HCT116 (cell line): ENCODE measurements around the gene IL1R1. TPM values are rescaled to one million over a fixed set of nuclear protein-coding genes. Genes with fewer than 3 reads are reported as not detected.

Source experiments
- ATAC-seq: fragments of 200-7000 bp; cut with Tn5 transposase; 2 replicates; pipeline ENCODE4 v1.9.1; 2020; ENCODE audit warnings: mild to moderate bottlenecking, moderate library complexity
- BruUV-seq: library from RNA; stranded (reverse); fragments of 400-500 nt; replicated peaks from 2 replicates; lab custom pipeline; 2021; lab: Mats Ljungman, UMichigan
- CTCF ChIA-PET: fragments of 300-600 bp; sonication (Branson Sonifier 250); formaldehyde crosslinking; loops from one replicate; lab custom pipeline; 2021; ENCODE audit warnings: antibody characterized with exemption; lab: Charles Lee
- POLR2A ChIA-PET: fragments of 300-600, 350-600 bp; sonication (Branson Sonifier 250); formaldehyde crosslinking; loops from one replicate; lab custom pipeline; 2021; ENCODE audit warnings: antibody characterized with exemption; lab: Charles Lee
- RAD21 ChIA-PET, 2 experiments: fragments of 300-600 bp; sonication (Branson Sonifier 250); formaldehyde crosslinking; loops; one replicate each; lab custom pipeline; 2023; ENCODE audit warnings: low total read pairs in 2 of 2; ENCODE audit not compliant: uncharacterized antibody in 2 of 2, unreplicated experiment in 2 of 2, low non-redundant PET in 1 of 2; lab: Charles Lee
- DNase-seq: peaks from one replicate; pipeline ENCODE4 v3.0.0-alpha.2; 2010; ENCODE audit warnings: low read depth, low spot score
- H2AFZ ChIP-seq: fragments of 200-600 bp; shearing (Covaris generic), sonication (generic); 2 replicates; pipeline ENCODE4 v1.6.1; 2017; ENCODE audit warnings: low read depth, mixed run types, mixed read lengths, antibody characterized with exemption, low read length; ENCODE audit not compliant: poor library complexity, severe bottlenecking
- H3K27ac ChIP-seq: 2 replicates; pipeline ENCODE4 v1.5.1; 2012; ENCODE audit warnings: low read depth, low read length
- H3K27me3 ChIP-seq: fragments of 200-600 bp; sonication (generic); 2 replicates; pipeline ENCODE4 v1.6.1; 2016; ENCODE audit warnings: mixed run types, low read length, mixed read lengths; ENCODE audit not compliant: insufficient read depth
- H3K36me3 ChIP-seq, 2 experiments: fragments of 200-500 bp in 1 of 2; fragments of 200-600 bp in 1 of 2; sonication (Bioruptor generic) in 1 of 2; sonication (generic) in 1 of 2; 2 replicates each; pipeline versions ENCODE4 v1.5.1 to v1.6.1; 2014 to 2016; ENCODE audit warnings: low read length in 2 of 2, inconsistent platforms in 1 of 2, mixed read lengths in 1 of 2, mixed run types in 1 of 2; ENCODE audit not compliant: insufficient read depth in 2 of 2, control insufficient read depth in 1 of 2
- H3K4me1 ChIP-seq, 2 experiments: fragments of 200-600 bp in 1 of 2; sonication (generic) in 1 of 2; 2 replicates each; pipeline versions ENCODE4 v1.5.1 to v1.6.1; 2012 to 2017; ENCODE audit warnings: low read length in 2 of 2, inconsistent platforms in 1 of 2, mild to moderate bottlenecking in 1 of 2, mixed read lengths in 1 of 2, mixed run types in 1 of 2, moderate library complexity in 1 of 2; ENCODE audit not compliant: insufficient read depth in 2 of 2, control insufficient read depth in 1 of 2
- H3K4me2 ChIP-seq: fragments of 200-600 bp; sonication (generic); 2 replicates; pipeline ENCODE4 v1.6.1; 2017; ENCODE audit warnings: mixed run types, low read length, mixed read lengths
- H3K4me3 ChIP-seq, 2 experiments: fragments of 200-600 bp in 1 of 2; sonication (generic) in 1 of 2; replicated peaks in 1 of 2; 2 replicates each; pipeline ENCODE4 v1.5.1; 2011 to 2016; ENCODE audit warnings: low read length in 2 of 2, control low read depth in 1 of 2, low read depth in 1 of 2, mild to moderate bottlenecking in 1 of 2, mixed read lengths in 1 of 2, mixed run types in 1 of 2
- H3K79me2 ChIP-seq: fragments of 200-600 bp; sonication (generic); 2 replicates; pipeline ENCODE4 v1.6.1; 2017; ENCODE audit warnings: mild to moderate bottlenecking, mixed run types, low read length, moderate library complexity, mixed read lengths; ENCODE audit not compliant: insufficient read depth
- H3K9ac ChIP-seq: fragments of 200-600 bp; sonication (generic); 2 replicates; pipeline ENCODE4 v1.6.1; 2016; ENCODE audit warnings: low read length, mixed read lengths
- H3K9me2 ChIP-seq: fragments of 200-600 bp; sonication (generic), shearing (Covaris generic); 2 replicates; pipeline ENCODE4 v1.6.1; 2017; ENCODE audit warnings: mixed run types, mild to moderate bottlenecking, moderate library complexity; ENCODE audit not compliant: insufficient read depth
- H3K9me3 ChIP-seq, 2 experiments: fragments of 200-500 bp in 1 of 2; fragments of 200-600 bp in 1 of 2; sonication (Bioruptor generic) in 1 of 2; sonication (generic) in 1 of 2; 2 replicates each; pipeline ENCODE4 v1.6.1; 2014 to 2017; ENCODE audit warnings: low read length in 2 of 2, mixed read lengths in 2 of 2, inconsistent platforms in 1 of 2, low read depth in 1 of 2, mild to moderate bottlenecking in 1 of 2, mixed run types in 1 of 2, moderate library complexity in 1 of 2; ENCODE audit not compliant: control insufficient read depth in 1 of 2, insufficient read depth in 1 of 2
- H4K20me1 ChIP-seq: fragments of 200-600 bp; sonication (generic), shearing (Covaris generic); 2 replicates; pipeline ENCODE4 v1.6.1; 2017; ENCODE audit warnings: mixed run types, mild to moderate bottlenecking, moderate library complexity; ENCODE audit not compliant: insufficient read depth
- ATF3 ChIP-seq: IDR thresholded peaks from 2 replicates; pipeline ENCODE4 v1.6.1; 2012
- CBX3 ChIP-seq: IDR thresholded peaks from 2 replicates; pipeline ENCODE4 v1.6.1; 2012; ENCODE audit warnings: low read depth
- CEBPB ChIP-seq: IDR thresholded peaks from 2 replicates; pipeline ENCODE4 v1.6.1; 2012; ENCODE audit warnings: low read depth
- CTCF ChIP-seq, 3 experiments: fragments of 200-600 bp in 1 of 3; sonication (generic) in 1 of 3; IDR thresholded peaks in 2 of 3; conservative IDR thresholded peaks in 1 of 3; 2 replicates each; pipeline ENCODE4 v1.5.1; 2012 to 2017; ENCODE audit warnings: low read depth in 2 of 3, low read length in 2 of 3, antibody characterized with exemption in 1 of 3, borderline replicate concordance in 1 of 3, control low read depth in 1 of 3, mild to moderate bottlenecking in 1 of 3, mixed read lengths in 1 of 3, mixed run types in 1 of 3, moderate library complexity in 1 of 3; ENCODE audit not compliant: insufficient read depth in 1 of 3
- EZH2 ChIP-seq: fragments of 200-600 bp; sonication (generic); IDR thresholded peaks from 2 replicates; pipeline ENCODE4 v1.6.1; 2017; ENCODE audit warnings: antibody characterized with exemption, mixed run types
- FOSL1 ChIP-seq: IDR thresholded peaks from 2 replicates; pipeline ENCODE4 v1.6.1; 2012; ENCODE audit warnings: low read depth
- MAX ChIP-seq: IDR thresholded peaks from 2 replicates; pipeline ENCODE4 v1.6.1; 2012
- POLR2A ChIP-seq: IDR thresholded peaks from 2 replicates; pipeline ENCODE4 v1.7.0; 2011; ENCODE audit warnings: borderline replicate concordance; ENCODE audit not compliant: insufficient read depth, insufficient read length; ENCODE audit errors: extremely low read depth
- RAD21 ChIP-seq: IDR thresholded peaks from 2 replicates; pipeline ENCODE4 v1.6.1; 2012; ENCODE audit warnings: low read depth, mild to moderate bottlenecking
- REST ChIP-seq: IDR thresholded peaks from 2 replicates; pipeline ENCODE4 v1.6.1; 2012; ENCODE audit warnings: low read depth
- TCF7L2 ChIP-seq: IDR thresholded peaks from 2 replicates; pipeline ENCODE4 v1.7.0; 2011; ENCODE audit warnings: borderline replicate concordance, inconsistent platforms; ENCODE audit not compliant: insufficient read depth, insufficient read length; ENCODE audit errors: extremely low read depth
- ZFX ChIP-seq: fragments of 450-650 bp; IDR thresholded peaks from 2 replicates; pipeline ENCODE4 v1.6.1; 2017
- intact Hi-C: fragments of 100-400 bp; cut with micrococcal nuclease; formaldehyde crosslinking; loops from 2 replicates; pipeline ENCODE4 v1.10.0; 2022
- total RNA-seq: library from RNA; stranded (reverse); gene quantifications from one replicate; pipeline ENCODE4 v1.2.1, GENCODE V29; 2021; ENCODE audit not compliant: unreplicated experiment

Gene IL1R1
- total RNA-seq, 1 experiment from 2014 or later: 5.3 TPM

- BruUV-seq: no TSS peak
- Histone ChIP-seq H3K4me3 (peak overlapping the region; percentile 53 to 74), H3K27ac (peak overlapping the region; percentile 51; the same call in 1 of the 2 replicates), H4K20me1 (no peaks in the 10 kb centered on the region), H3K9ac (peak overlapping the region; percentile 60), H3K79me2 (no peaks in the 10 kb centered on the region), H3K4me1 (peaks cover 0 to 20% of the 10 kb centered on the region in 2 experiments; a peak in 2 of 4 replicates), H3K4me2 (peak overlapping the region; percentile 96), H3K9me3 (0 out of 4 replicates have a peak, but pooled peaks cover 0 to 3% of the 10 kb centered on the region in 2 experiments), H3K9me2 (no peaks in the 10 kb centered on the region), H3K36me3 (no peaks in the 10 kb centered on the region), H2AFZ (peak overlapping the region; percentile 68), H3K27me3 (no peaks in the 10 kb centered on the region)
- TF ChIP-seq ZFX (peak; percentile 8), FOSL1 (no peak)
- intact Hi-C loops: no loop called here
- ChIA-PET POLR2A (no interaction called here), CTCF (interaction anchor here (0.7 to 1.8 kb wide), 3 partner anchors 23 to 122 kb away, joined by 3 to 8 read pairs (median 3); no protein-coding TSS in a partner anchor), RAD21 (no interaction called here)
- peak; percentile 8 for ATAC-seq
- no peak for DNase-seq
These were observed 393 bp downstream of the IL1R1 start for GRCh38 chr2:102142829-102143449.

- CTCF ChIA-PET: interaction anchor here (1.3 to 1.8 kb wide), 2 partner anchors 23 to 123 kb away, joined by 3 to 8 read pairs; no protein-coding TSS in a partner anchor
- intact Hi-C loops: no loop called here
- Histone ChIP-seq H3K27me3 (no peaks in the 10 kb centered on the region), H4K20me1 (no peaks in the 10 kb centered on the region), H3K27ac (no peak overlapping the region), H3K9me2 (no peaks in the 10 kb centered on the region), H3K4me2 (peak overlapping the region; percentile 96), H3K79me2 (no peaks in the 10 kb centered on the region), H3K9ac (0 out of 2 replicates have a peak overlapping the region, but pooled peaks have one; percentile 60), H3K36me3 (no peaks in the 10 kb centered on the region), H3K4me1 (peaks cover 0 to 20% of the 10 kb centered on the region in 2 experiments; a peak in 2 of 4 replicates), H3K4me3 (peak overlapping the region; percentile 53 to 74), H3K9me3 (0 out of 4 replicates have a peak, but pooled peaks cover 0 to 6% of the 10 kb centered on the region in 2 experiments), H2AFZ (no peak overlapping the region)
- POLR2A ChIA-PET: no interaction called here
- no peak for ATAC-seq
- RAD21 ChIA-PET: no interaction called here
- no peak for DNase-seq
- TSS peak; percentile 69 for BruUV-seq
- TF ChIP-seq REST: no peak
- no peak for TF ChIP-seq TCF7L2
- TF ChIP-seq POLR2A: no peak
- TF ChIP-seq MAX: no peak
- TF ChIP-seq ATF3: no peak
- no peak for TF ChIP-seq EZH2
- no peak for TF ChIP-seq RAD21
- TF ChIP-seq ZFX: no peak
- no peak for TF ChIP-seq CBX3
- no peak for TF ChIP-seq FOSL1
- TF ChIP-seq CTCF (IDR thresholded peaks at IDR 0.05 in 2 of 3, conservative IDR thresholded peaks at IDR 0.05 in 1 of 3; ENCODE audit: borderline replicate concordance in 1 of 3, insufficient read depth in 1 of 3, low read depth in 2 of 3, low read length in 2 of 3): no peak
- no peak for TF ChIP-seq CEBPB
These were observed 972 bp downstream of the IL1R1 start for GRCh38 chr2:102143450-102143985.
